Mucosa of descending colon (tissue), 3 donors: ENCODE results near the gene GABRG3. TPM values are rescaled to one million over a fixed set of nuclear protein-coding genes. Genes with fewer than 3 reads are reported as not detected.

Experiments
- ATAC-seq: fragments of 200-7000 bp; cut with Tn5 transposase; one replicate; pipeline ENCODE4 v1.9.1; 2020; ENCODE audit warnings: mild to moderate bottlenecking, moderate library complexity
- DNase-seq, 3 donors: peaks; one replicate each; pipeline ENCODE4 v3.0.0-alpha.2; 2020
- H3K36me3 ChIP-seq: fragments of 200-600 bp; one replicate; pipeline ENCODE4 v1.8.0; 2021; ENCODE audit warnings: low read depth, mild to moderate bottlenecking
- H3K4me1 ChIP-seq: fragments of 200-600 bp; one replicate; pipeline ENCODE4 v1.8.0; 2021; ENCODE audit warnings: low read depth, mild to moderate bottlenecking
- H3K4me3 ChIP-seq: fragments of 200-600 bp; one replicate; pipeline ENCODE4 v1.8.0; 2021; ENCODE audit warnings: mild to moderate bottlenecking
- H3K9me3 ChIP-seq: fragments of 200-600 bp; one replicate; pipeline ENCODE4 v1.8.0; 2021; ENCODE audit warnings: mild to moderate bottlenecking
- CTCF ChIP-seq: fragments of 200-600 bp; IDR thresholded peaks from one replicate; pipeline ENCODE4 v1.8.0; 2022; ENCODE audit warnings: antibody characterized with exemption, mild to moderate bottlenecking
- intact Hi-C, 2 donors: fragments of 100-400 bp; cut with DNase I in 1 of 2; cut with micrococcal nuclease in 1 of 2; formaldehyde crosslinking; loops; one replicate each; pipeline versions ENCODE4 v1.11.0 to v1.11.1; 2022; cut with DNase I, micrococcal nuclease
- total RNA-seq, 3 donors: library from RNA; stranded (reverse); fragmentation: NEBNext Ultra II Directional in 2 of 3; extraction: Animal tissue kit (Norgen Biotek cat#: 25700) in 2 of 3; gene quantifications; one replicate each; pipeline versions ENCODE4 v1.2.1 to v1.2.4, GENCODE V29; 2021 to 2023
- donor health status: DM: no; HTN: no; CAD: no; lungs with moderate emphysema.
- donor health status: DM: no; HTN: no; CAD: no.
- donor health status: DM: no; HTN: yes; CAD: no.

Gene GABRG3
- total RNA-seq, 3 donors from 2014 or later: 0.03 TPM; not detected in 2

- H3K36me3 ChIP-seq: no peaks in the 10 kb centered on the region
- ATAC-seq (no peak), DNase-seq (no peak)
- intact Hi-C loops: no loop called here
- H3K4me1 ChIP-seq: no peaks in the 10 kb centered on the region
- H3K9me3 ChIP-seq: peaks cover 73% of the 10 kb centered on the region
- H3K4me3 ChIP-seq: no peak overlapping the region
- TF ChIP-seq CTCF: no peak
Observed at GRCh38 chr15:27418726-27419125, 447.7 kb downstream of the GABRG3 start.

GRCh38 chr15:27422997-27423396 is 452.0 kb downstream of the GABRG3 start:
- DNase-seq: no peak
- ATAC-seq: no peak
- intact Hi-C loops: no loop called here
- no peaks in the 10 kb centered on the region for H3K36me3 ChIP-seq
- peaks cover 63% of the 10 kb centered on the region for H3K9me3 ChIP-seq
- H3K4me3 ChIP-seq: no peak overlapping the region
- no peak for TF ChIP-seq CTCF
- no peaks in the 10 kb centered on the region for H3K4me1 ChIP-seq

- no peak for TF ChIP-seq CTCF
- Histone ChIP-seq H3K36me3 (no peaks in the 10 kb centered on the region), H3K9me3 (peaks cover 56% of the 10 kb centered on the region), H3K4me3 (no peak overlapping the region), H3K4me1 (no peaks in the 10 kb centered on the region)
- DNase-seq (no peak), ATAC-seq (no peak)
- intact Hi-C loops: no loop called here
Observed at GRCh38 chr15:27426805-27427204, 455.8 kb downstream of the GABRG3 start.

GRCh38 chr15:27427276-27427675 is 456.3 kb downstream of the GABRG3 start:
- peaks cover 61% of the 10 kb centered on the region for H3K9me3 ChIP-seq
- intact Hi-C loops: no loop called here
- no peak for DNase-seq
- TF ChIP-seq CTCF: no peak
- H3K36me3 ChIP-seq: no peaks in the 10 kb centered on the region
- ATAC-seq: no peak
- no peaks in the 10 kb centered on the region for H3K4me1 ChIP-seq
- no peak overlapping the region for H3K4me3 ChIP-seq

- intact Hi-C loops: no loop called here
- no peaks in the 10 kb centered on the region for H3K4me1 ChIP-seq
- no peak for ATAC-seq
Observed at GRCh38 chr15:27428151-27428550, 457.2 kb downstream of the GABRG3 start.

More at GRCh38 chr15:27428151-27428550, 457.2 kb downstream of the GABRG3 start:
- no peak for TF ChIP-seq CTCF
- Histone ChIP-seq H3K36me3 (no peaks in the 10 kb centered on the region), H3K4me3 (no peak overlapping the region), H3K9me3 (peaks cover 60% of the 10 kb centered on the region)
- DNase-seq: no peak
